ENCODE data around the gene ZNF326.

DNA sequence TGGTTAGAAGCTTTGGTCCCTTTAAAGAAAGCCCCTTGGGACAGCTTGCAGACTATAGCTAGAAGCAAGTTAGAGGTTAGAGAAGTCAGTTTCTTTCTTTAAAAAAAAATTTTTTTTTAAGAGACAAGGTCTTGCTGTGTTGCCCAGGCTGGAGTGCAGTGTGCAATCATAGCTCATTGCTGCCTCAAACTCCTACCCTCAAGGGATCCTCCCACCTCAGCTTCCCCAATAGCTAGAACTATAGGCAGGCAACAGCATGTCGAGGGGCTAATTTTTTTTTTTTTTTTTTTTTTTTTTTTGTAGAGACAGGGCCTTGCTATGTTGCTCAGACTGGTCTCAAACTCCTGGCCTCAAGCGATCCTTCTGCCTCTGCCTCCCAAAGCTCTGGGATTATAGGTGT, 44.2 kb upstream of the ZNF326 start:
- TF ChIP-seq, protein P1, sequence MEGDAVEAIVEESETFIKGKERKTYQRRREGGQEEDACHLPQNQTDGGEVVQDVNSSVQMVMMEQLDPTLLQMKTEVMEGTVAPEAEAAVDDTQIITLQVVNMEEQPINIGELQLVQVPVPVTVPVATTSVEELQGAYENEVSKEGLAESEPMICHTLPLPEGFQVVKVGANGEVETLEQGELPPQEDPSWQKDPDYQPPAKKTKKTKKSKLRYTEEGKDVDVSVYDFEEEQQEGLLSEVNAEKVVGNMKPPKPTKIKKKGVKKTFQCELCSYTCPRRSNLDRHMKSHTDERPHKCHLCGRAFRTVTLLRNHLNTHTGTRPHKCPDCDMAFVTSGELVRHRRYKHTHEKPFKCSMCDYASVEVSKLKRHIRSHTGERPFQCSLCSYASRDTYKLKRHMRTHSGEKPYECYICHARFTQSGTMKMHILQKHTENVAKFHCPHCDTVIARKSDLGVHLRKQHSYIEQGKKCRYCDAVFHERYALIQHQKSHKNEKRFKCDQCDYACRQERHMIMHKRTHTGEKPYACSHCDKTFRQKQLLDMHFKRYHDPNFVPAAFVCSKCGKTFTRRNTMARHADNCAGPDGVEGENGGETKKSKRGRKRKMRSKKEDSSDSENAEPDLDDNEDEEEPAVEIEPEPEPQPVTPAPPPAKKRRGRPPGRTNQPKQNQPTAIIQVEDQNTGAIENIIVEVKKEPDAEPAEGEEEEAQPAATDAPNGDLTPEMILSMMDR (IDR thresholded peaks at IDR 0.05), result no peak
- no peak for TF ChIP-seq POLR2A (IDR thresholded peaks at IDR 0.05)
